ENCODE data around the gene NEAT1.
"Not testable (repeated sequence)": the region's sequence is repeated elsewhere in the genome, so short reads cannot be mapped to it uniquely, and the experiment has no call there.

Gene NEAT1

GRCh38 chr11:65410936-65411680 lies 11.5 kb upstream of the NEAT1 start:
- ATAC-seq = no peak

GRCh38 chr11:65411681-65412070 lies 10.9 kb upstream of the NEAT1 start:
- ATAC-seq = no peak

- no peak for ATAC-seq
Observed at GRCh38 chr11:65412271-65413076, 10.1 kb upstream of the NEAT1 start.

GRCh38 chr11:65413077-65413664 lies 9.4 kb upstream of the NEAT1 start:
- ATAC-seq = not testable (repeated sequence)

- ATAC-seq = no peak
Observed at GRCh38 chr11:65414776-65415498, 7.7 kb upstream of the NEAT1 start.

GRCh38 chr11:65415499-65416340 lies 6.9 kb upstream of the NEAT1 start:
- ATAC-seq = no peak

GRCh38 chr11:65416341-65416824 lies 6.2 kb upstream of the NEAT1 start:
- peak; percentile 39 to 44 for ATAC-seq

GRCh38 chr11:65416841-65417701 lies 5.5 kb upstream of the NEAT1 start:
- ATAC-seq = no peak

- ATAC-seq = no peak
Observed at GRCh38 chr11:65417702-65418430, 4.7 kb upstream of the NEAT1 start.

- no peak for ATAC-seq
Observed at GRCh38 chr11:65418431-65418680, 4.2 kb upstream of the NEAT1 start.

GRCh38 chr11:65418681-65419459 lies 3.7 kb upstream of the NEAT1 start:
- peak; percentile 52 to 54 for ATAC-seq

- no peak for ATAC-seq
Observed at GRCh38 chr11:65419460-65419771, 3.2 kb upstream of the NEAT1 start.

- no peak for ATAC-seq
Observed at GRCh38 chr11:65419772-65420481, 2.7 kb upstream of the NEAT1 start.

GRCh38 chr11:65420506-65420905 lies 2.1 kb upstream of the NEAT1 start:
- no peak for ATAC-seq

GRCh38 chr11:65420979-65421793 lies 1.4 kb upstream of the NEAT1 start:
- ATAC-seq = peak; percentile 47 to 50

- ATAC-seq = peak; percentile 0 to 1
Observed at GRCh38 chr11:65421794-65422632, 585 bp upstream of the NEAT1 start.

GRCh38 chr11:65423516-65424204 lies 1.1 kb downstream of the NEAT1 start:
- no peak for ATAC-seq

All from activated CD4-positive, CD25-positive, alpha-beta regulatory T cell treated with anti-CD3 and anti-CD28 coated beads, Interleukin-2, amount 50 U/mL, for 24 hours (primary cell).